ENCODE data around the gene TXNDC11. TPM values are rescaled to one million over a fixed set of nuclear protein-coding genes. Genes with fewer than 3 reads are reported as not detected.

Gene TXNDC11
- total and polyA plus RNA-seq, 10 of the 15 experiments (the other 5 are each of a cell fraction or from before 2014, with no cell fraction given), result 1.7 to 86.7 (median 54.4) TPM

- peak; percentile 8 to 54; a peak in 1 of 4 replicates for TF ChIP-seq EP300 (IDR thresholded peaks at IDR 0.05; ENCODE audit: borderline replicate concordance in 1 of 2, control insufficient read depth in 1 of 2, low read depth in 2 of 2, low read length in 2 of 2)
- peak; percentile 75 for TF ChIP-seq SKIL (IDR thresholded peaks at IDR 0.05; ENCODE audit: low read depth, poor library complexity, severe bottlenecking)
- TF ChIP-seq TAF1 (IDR thresholded peaks at IDR 0.05; ENCODE audit: borderline replicate concordance, low read depth, low read length), result no peak
- TF ChIP-seq IRF3 (IDR thresholded peaks at IDR 0.05), result no peak
- no peak for TF ChIP-seq CEBPB (IDR thresholded peaks at IDR 0.05; ENCODE audit: borderline replicate concordance in 1 of 2, low read depth in 2 of 2, low read length in 2 of 2)
- TF ChIP-seq SMAD5 (IDR thresholded peaks at IDR 0.05; ENCODE audit: low read depth), result no peak
- TF ChIP-seq MTA2 (IDR thresholded peaks at IDR 0.05; ENCODE audit: low read depth), result peak; percentile 62
- TF ChIP-seq TCF3 (IDR thresholded peaks at IDR 0.05; ENCODE audit: borderline replicate concordance, insufficient read depth, low read depth, low read length), result no peak
- no peak for TF ChIP-seq JUND (IDR thresholded peaks at IDR 0.05; ENCODE audit: low read depth, low read length)
- 0 out of 2 replicates have a peak, but pooled peaks have one; percentile 25 for TF ChIP-seq BMI1 (IDR thresholded peaks at IDR 0.05; ENCODE audit: borderline replicate concordance)
- no peak for TF ChIP-seq SIN3A (IDR thresholded peaks at IDR 0.05; ENCODE audit: low read depth, low read length)
- no peak for TF ChIP-seq SIX5 (IDR thresholded peaks at IDR 0.05; ENCODE audit: low read depth, low read length, severe bottlenecking)
- 0 out of 2 replicates have a peak, but pooled peaks have one; percentile 61 for TF ChIP-seq NBN (IDR thresholded peaks at IDR 0.05)
- no peak for TF ChIP-seq HDAC6 (IDR thresholded peaks at IDR 0.05; ENCODE audit: unreplicated experiment)
- TF ChIP-seq STAT1 (conservative IDR thresholded peaks at IDR 0.05), result no peak
- TF ChIP-seq ZNF384 (IDR thresholded peaks at IDR 0.05; ENCODE audit: borderline replicate concordance, low read depth, low read length), result peak; percentile 18; the same call in 1 of the 2 replicates
- TF ChIP-seq NFXL1 (IDR thresholded peaks at IDR 0.05; ENCODE audit: borderline replicate concordance), result no peak
- TF ChIP-seq PAX8 (IDR thresholded peaks at IDR 0.05), result no peak
- TF ChIP-seq PKNOX1 (IDR thresholded peaks at IDR 0.05), result no peak; the same call in 1 of the 2 replicates
- TF ChIP-seq POLR2AphosphoS5 (IDR thresholded peaks at IDR 0.05; ENCODE audit: low read length), result peak; percentile 60; the same call in 1 of the 2 replicates
- TF ChIP-seq CTCF (IDR thresholded peaks at IDR 0.05 in 2 of 3, conservative IDR thresholded peaks at IDR 0.05 in 1 of 3; ENCODE audit: control insufficient read depth in 2 of 3, extremely low read depth in 1 of 3, insufficient read depth in 1 of 3, low read depth in 3 of 3, low read length in 3 of 3), result no peak
- no peak; the same call in 1 of the 2 replicates for TF ChIP-seq ATF7 (IDR thresholded peaks at IDR 0.05; ENCODE audit: low read depth)
- no peak for TF ChIP-seq CHD1 (IDR thresholded peaks at IDR 0.05; ENCODE audit: low read depth, low read length)
These were observed 64.4 kb downstream of the TXNDC11 start (continued) for GRCh38 chr16:11677959-11678881.
